Measurements from ENCODE around the gene HLA-DOA.

The HLA-DOA gene

GRCh38 chr6:32971581-32972352 is 37.6 kb downstream of the HLA-DOA start (continued):
- TF ChIP-seq ZNF37A (tag by site-specific recombination; IDR thresholded peaks at IDR 0.05) (no peak), ZNF654 (tag by site-specific recombination; IDR thresholded peaks at IDR 0.05; ENCODE audit: low read depth) (no peak; the same call in 1 of the 2 replicates), ZNF610 (tag by site-specific recombination; IDR thresholded peaks at IDR 0.05; ENCODE audit: borderline replicate concordance) (peak; percentile 39; the same call in 1 of the 2 replicates), ZNF19 (tag by site-specific recombination; IDR thresholded peaks at IDR 0.05; ENCODE audit: low read depth) (no peak), ZNF302 (tag by site-specific recombination; IDR thresholded peaks at IDR 0.05; ENCODE audit: low read depth) (no peak), KLF8 (tag by site-specific recombination; IDR thresholded peaks at IDR 0.05) (peak; percentile 88; the same call in 1 of the 2 replicates), ZBTB17 (tag by site-specific recombination; IDR thresholded peaks at IDR 0.05) (peak; percentile 93), ZNF311 (tag by site-specific recombination; IDR thresholded peaks at IDR 0.05; ENCODE audit: borderline replicate concordance) (no peak), ZNF324 (tag by site-specific recombination; IDR thresholded peaks at IDR 0.05) (peak; percentile 53), ZNF341 (tag by site-specific recombination; IDR thresholded peaks at IDR 0.05; ENCODE audit: low read depth) (peak; percentile 94), ZNF148 (tag by site-specific recombination; IDR thresholded peaks at IDR 0.05; ENCODE audit: borderline replicate concordance) (0 out of 2 replicates have a peak, but pooled peaks have one; percentile 54), ZNF26 (tag by site-specific recombination; IDR thresholded peaks at IDR 0.05) (no peak), ZNF660 (tag by site-specific recombination; IDR thresholded peaks at IDR 0.05) (peak; percentile 98), ZNF510 (tag by site-specific recombination; IDR thresholded peaks at IDR 0.05; ENCODE audit: insufficient replicate concordance) (no peak), ZNF214 (tag by site-specific recombination; IDR thresholded peaks at IDR 0.05; ENCODE audit: borderline replicate concordance) (no peak), ZFP3 (tag by site-specific recombination; IDR thresholded peaks at IDR 0.05; ENCODE audit: low read depth) (no peak), ZNF146 (tag by site-specific recombination; IDR thresholded peaks at IDR 0.05) (no peak; the same call in none of the 2 replicates), WT1 (tag by site-specific recombination; IDR thresholded peaks at IDR 0.05) (peak; percentile 63), ZNF23 (tag by site-specific recombination; IDR thresholded peaks at IDR 0.05; ENCODE audit: borderline replicate concordance) (no peak), ZNF423 (tag by site-specific recombination; IDR thresholded peaks at IDR 0.05) (no peak), ZNF830 (tag by site-specific recombination; IDR thresholded peaks at IDR 0.05; ENCODE audit: low read depth) (no peak), CTCF (tag by site-specific recombination; IDR thresholded peaks at IDR 0.05) (no peak; the same call in 1 of the 2 replicates), ZSCAN18 (tag by site-specific recombination; IDR thresholded peaks at IDR 0.05) (peak; percentile 13; the same call in 1 of the 2 replicates), ELK4 (IDR thresholded peaks at IDR 0.05; ENCODE audit: borderline replicate concordance, low read depth, low read length) (no peak), ZNF664 (tag by site-specific recombination; IDR thresholded peaks at IDR 0.05) (0 out of 2 replicates have a peak, but pooled peaks have one; percentile 24), ZNF704 (tag by site-specific recombination; IDR thresholded peaks at IDR 0.05) (no peak), ZNF785 (tag by site-specific recombination; IDR thresholded peaks at IDR 0.05) (peak; percentile 42; the same call in 1 of the 2 replicates), IKZF3 (tag by site-specific recombination; IDR thresholded peaks at IDR 0.05) (peak; percentile 100), HOXD13 (CRISPR knock-in tag; IDR thresholded peaks at IDR 0.05; ENCODE audit: borderline replicate concordance) (no peak), ZNF239 (tag by site-specific recombination; IDR thresholded peaks at IDR 0.05) (no peak)
